SIG-M5 (cell line): ENCODE results near the gene LHX4.

Source experiments
- DNase-seq: peaks from one replicate; lab custom pipeline; 2025; lab: John Stamatoyannopoulos, UW

LHX4 gene

GRCh38 chr1:180229483-180230415 is at the start of gene LHX4:
Gene LHX4 (plus strand): TSS chr1:180230264. CDS start chr1:180230530, 266 bp downstream.
- no peak for DNase-seq

GRCh38 chr1:180181048-180181447 is 49.0 kb upstream of the LHX4 start:
- DNase-seq, result no peak

- no peak for DNase-seq
These were observed 47.9 kb upstream of the LHX4 start for GRCh38 chr1:180181996-180182642.

DNA sequence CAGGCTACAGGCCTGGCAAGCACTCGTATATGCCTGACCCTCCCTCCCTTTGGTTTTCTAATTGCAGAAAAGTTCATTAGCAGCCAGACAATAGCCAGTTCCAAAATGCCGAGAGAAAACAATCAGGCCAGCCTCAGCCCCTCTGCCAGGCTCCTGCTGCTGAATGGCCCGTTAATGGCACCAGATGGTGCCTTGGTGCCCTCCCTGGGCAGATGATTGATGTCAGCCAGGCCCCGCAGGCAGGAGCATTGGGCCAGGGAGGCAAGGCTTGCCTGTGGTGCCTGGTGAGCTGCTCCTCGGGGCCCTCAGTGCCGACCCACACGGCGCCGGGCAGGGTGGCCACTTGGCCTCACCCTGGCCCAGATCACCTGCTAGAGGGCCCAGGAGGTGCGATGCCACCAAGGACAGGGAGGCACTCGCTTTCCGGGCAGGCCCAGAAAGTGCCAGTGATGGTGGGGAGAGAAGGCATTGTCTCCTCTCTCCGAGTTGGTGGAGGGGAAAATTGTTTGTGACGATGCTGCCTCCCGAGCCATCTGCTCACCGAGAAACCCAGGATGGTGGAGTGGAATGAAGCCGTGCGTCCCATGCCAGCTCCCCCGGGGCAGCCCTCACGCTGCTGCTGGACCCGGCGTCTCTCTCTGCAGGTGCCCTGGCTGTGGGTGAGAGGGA is 47.3 kb upstream of the LHX4 start:
- DNase-seq, result no peak

GRCh38 chr1:180183426-180183825 is 46.6 kb upstream of the LHX4 start:
- no peak for DNase-seq

GRCh38 chr1:180184041-180184440 is 46.0 kb upstream of the LHX4 start:
- no peak for DNase-seq

DNA sequence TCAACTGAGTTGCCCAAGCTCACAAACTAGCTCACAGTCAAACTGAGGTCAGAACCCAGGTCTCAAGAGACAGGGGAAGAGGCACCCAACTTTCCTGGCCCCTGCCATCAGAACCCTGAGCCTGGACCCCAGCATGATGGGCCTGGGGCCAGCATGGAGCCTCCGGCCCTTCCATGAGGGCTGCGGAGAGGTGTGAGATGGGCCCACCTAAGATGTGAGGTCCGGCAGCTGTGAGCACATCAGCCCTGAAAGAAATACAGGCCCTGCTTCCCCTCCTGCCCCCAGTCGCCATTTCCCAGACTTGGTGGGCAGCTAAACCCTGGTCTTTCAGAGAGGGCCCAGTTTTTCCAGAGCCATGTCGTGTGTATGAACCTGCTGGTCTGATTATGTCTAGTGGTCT is 44.8 kb upstream of the LHX4 start:
- no peak for DNase-seq

- DNase-seq, result no peak
These were observed 44.0 kb upstream of the LHX4 start for GRCh38 chr1:180185971-180186645.

DNA sequence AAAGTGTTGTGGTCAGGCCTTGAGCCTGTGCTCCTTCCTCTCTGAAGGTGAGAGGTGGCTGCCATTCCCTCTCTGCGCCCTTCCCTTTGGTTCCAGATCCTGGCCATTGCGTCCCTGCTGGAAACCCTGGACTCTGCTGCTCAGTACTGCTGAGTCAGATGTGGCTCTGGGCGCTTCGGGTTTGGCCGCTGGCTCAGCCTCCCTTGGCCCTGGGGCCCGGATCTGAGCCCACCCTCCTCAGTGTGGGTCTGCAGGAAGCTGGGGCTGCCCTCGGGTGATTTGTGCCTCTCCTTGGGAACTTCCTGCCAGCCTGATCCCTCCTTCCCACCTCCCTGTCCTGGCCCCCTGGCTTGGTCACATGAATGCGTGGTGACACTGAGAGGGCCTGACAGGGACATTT is 43.2 kb upstream of the LHX4 start:
- DNase-seq, result no peak

DNA sequence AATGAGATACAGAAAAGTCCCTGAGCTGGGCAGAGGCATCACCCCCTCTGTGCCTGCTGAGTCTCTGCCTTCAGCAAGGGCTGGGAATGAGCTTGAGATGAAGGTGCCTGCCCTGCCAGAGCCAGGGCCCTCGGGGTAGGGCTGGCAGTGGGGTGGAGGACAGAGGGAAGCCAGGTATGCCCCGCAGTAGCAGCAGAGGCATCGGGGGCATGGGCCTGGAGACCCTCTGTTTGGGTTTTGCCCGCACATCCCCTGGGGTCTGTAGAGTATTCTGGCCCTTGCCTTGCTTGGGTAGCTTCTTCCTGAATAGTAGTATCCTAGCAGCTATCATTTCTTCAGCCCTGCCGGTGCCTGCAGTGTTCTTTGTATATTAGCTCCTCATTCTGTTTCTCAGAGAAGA is 42.4 kb upstream of the LHX4 start:
- DNase-seq, result no peak

- no peak for DNase-seq
These were observed 42.0 kb upstream of the LHX4 start for GRCh38 chr1:180188091-180188506.

- DNase-seq, result no peak
These were observed 41.3 kb upstream of the LHX4 start for GRCh38 chr1:180188684-180189175.

DNA sequence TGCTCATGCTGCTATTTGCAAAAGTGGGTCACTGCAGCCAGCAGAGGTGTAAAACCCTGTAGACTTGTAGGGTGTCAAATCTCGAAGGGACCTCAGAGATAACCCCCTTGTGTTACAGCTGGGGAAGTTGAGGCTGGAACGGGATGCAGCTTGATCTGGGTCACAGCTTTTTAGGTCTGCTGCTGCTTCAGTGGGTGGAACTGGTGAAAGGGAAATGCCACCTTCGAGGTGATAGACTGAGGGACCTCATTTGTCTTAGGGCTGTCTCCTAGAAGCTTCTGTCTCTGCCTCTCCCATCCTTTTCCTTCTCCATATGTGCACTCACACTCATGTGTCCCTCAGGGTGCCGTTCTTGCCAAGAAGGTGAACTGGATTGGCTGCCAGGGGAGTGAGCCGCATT is 40.0 kb upstream of the LHX4 start:
- DNase-seq, result no peak

GRCh38 chr1:180192172-180192571 is 37.9 kb upstream of the LHX4 start:
- DNase-seq, result no peak

DNA sequence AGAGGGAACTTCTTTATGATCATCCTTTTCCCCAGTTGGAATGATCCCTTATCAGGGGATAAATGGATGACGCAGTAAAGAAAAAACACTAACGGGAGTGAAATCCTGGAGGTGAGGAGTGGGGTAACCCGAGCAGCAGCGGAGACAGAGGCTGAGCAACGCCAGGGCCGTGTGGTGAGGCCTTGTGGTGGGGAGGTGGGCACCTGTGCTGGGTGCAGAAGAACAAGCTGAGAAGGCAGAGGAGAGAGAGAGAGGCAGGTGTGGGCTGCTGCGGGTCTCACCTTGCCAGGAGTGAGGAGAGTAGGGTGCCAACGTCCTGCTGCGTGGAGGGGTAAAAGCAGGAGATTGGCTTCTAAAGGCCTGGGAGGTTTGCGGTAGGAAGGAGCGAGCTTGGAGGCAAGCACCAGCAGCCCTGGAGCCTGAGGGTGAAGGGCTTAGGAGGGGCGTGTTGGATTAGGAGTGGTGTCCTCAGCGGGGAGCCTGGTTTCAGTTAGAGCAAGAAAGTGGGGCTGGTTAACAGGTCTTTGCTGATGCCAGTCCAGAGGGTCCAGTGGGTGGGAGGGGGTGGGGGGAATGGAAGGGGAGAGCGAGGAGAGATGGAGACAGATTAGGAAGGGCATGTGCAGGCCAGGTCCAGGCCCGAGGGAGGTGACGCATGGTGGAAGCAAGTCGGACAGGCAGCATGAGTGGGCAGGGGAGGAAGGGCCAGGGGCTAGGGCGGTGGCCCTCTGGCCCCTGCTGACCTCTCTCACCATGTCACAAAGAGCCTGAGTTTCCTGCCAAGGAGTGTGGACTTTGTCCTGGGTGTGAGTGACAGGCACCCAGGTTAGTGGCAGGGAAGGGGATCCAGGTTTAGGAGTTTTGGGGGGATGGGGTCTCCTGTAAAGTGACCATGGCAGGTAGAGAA is 36.7 kb upstream of the LHX4 start:
- DNase-seq, result no peak

GRCh38 chr1:180194048-180194425 is 36.0 kb upstream of the LHX4 start:
- no peak for DNase-seq

DNA sequence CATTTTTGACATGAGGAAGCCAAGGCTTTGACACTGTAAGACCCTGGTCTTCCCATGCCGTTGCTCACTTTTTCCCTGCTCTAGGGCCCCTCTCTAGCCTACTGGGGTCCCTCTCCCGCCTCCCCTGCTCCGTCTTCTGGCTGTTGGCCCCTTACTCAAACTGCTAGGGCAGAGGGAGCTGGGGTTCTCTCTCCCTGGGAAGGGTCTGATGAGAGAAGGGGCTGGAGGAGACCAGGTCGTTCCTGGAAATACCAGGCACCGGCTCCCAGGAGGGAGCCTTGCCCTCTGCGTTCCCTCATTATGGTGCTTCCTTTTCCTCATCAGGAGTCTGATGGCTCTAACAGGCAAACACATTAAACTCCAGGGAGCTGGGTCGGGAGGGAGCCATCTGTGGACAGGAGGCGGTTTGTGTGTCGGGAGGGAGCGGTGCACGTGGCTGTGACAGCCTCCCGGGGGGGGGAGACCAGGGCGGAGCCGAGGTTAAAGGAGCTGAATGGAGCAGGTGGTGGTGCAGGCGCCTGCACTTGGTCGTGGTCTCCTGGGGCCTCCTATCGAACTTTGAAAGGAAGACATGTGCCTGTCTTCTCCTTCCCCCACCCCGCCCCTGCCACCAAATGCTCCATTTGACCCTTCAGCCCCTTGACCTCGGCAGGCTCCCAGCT is 35.4 kb upstream of the LHX4 start:
- DNase-seq, result no peak

- no peak for DNase-seq
These were observed 34.7 kb upstream of the LHX4 start for GRCh38 chr1:180195401-180195800.

DNA sequence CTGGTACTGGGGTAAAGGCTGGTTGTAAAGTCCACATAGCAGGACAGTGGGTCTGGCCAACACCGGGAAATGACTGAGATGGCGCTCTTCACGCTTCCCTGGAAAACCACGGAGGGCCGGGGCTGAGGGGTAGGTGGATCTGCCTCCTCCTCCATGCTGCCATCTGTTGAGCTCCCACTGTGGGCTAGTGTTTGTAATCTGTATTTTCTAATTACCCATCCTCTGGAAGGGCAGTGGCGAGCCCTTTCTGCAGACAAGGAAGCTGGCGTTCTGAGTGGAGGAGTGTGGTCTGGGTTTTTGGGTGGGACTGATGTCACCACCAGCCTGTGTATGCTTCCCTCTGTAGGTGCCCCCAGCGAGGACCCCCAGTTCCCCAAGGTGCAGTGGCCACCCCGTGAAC is 34.1 kb upstream of the LHX4 start:
- DNase-seq, result no peak

- no peak for DNase-seq
These were observed 33.5 kb upstream of the LHX4 start for GRCh38 chr1:180196436-180197003.
